HK-2 (cell line): ENCODE measurements around the gene NFKB1.
A peak's percentile ranks its signal among the peaks of the same experiment; 100 is the strongest.

Experiments used
- DNase-seq: peaks from one replicate; pipeline ENCODE4 v3.0.0-alpha.2; 2018; ENCODE audit not compliant: unreplicated experiment

Gene NFKB1

DNA sequence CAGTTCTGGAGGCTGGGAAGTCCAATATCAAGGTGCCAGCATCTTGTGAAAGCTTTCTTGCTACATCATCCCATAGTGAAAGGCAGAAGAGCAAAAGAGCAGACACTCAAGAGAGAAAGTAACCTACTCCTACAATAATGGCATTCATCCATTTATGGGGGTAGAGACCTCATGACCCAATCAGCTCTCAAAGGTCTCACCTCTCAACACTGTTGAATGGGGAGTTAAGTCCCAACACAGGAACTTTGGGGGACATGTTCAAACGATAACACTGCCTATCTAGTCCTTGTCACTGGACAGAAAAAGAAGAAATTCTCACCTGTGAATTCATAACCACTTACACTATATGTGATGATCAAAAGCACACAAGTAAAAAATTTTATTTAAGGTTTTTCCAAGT lies 6.6 kb upstream of the NFKB1 start:
- no peak for DNase-seq

DNA sequence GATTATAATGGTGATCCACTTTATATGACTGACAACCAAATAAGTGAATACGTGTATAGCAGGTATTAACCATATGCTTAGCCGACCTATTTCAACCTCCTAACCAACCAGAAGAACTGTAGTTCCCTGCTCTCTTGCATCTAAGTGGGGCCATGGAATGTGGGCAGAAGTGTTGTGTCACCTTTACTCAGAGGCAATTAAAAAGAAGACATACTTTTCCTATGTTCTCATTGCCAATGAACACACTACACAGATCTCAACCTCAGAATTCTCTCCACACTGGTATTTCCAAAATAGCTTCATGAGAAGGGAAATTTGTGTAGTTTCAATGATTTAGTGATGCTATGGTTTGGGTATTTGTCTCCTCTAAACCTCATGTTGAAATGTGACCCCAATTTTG lies 3.2 kb upstream of the NFKB1 start:
- no peak for DNase-seq

DNA sequence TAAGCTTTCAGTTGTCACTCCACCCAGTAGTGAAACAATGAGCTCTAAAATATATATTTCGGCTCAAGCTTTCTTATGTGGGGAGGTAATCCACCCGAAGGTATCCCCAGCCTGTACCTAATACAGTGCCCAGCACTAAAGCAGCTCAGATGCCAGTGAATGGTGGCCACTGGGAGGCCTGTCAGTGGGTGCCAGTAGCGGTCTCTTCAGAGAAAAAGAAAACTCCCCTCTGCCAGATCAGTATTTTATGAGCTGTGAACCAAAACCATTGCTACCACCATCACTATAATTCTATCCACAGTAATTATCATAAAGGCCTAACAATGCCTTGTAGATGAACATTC lies 835 bp upstream of the NFKB1 start:
- DNase-seq: peak; percentile 26

DNA sequence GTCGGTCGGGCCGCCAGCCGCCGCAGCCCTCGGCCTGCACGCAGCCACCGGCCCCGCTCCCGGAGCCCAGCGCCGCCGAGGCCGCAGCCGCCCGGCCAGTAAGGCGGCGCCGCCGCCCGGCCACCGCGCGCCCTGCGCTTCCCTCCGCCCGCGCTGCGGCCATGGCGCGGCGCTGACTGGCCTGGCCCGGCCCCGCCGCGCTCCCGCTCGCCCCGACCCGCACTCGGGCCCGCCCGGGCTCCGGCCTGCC lies 213 bp downstream of the NFKB1 start:
- DNase-seq: no peak

DNA sequence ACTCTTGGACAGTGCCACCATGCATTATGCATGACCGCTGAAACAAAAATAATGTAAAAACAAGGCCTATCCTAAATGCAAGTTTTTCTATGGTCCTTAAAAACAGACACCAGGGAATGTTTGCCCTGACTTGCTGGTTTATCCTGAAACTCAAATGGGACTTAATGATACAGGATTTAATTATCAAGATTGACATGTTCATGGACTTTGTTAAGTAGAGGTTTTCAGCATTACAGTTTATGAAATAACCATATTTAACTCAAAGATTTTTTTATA lies 1.3 kb downstream of the NFKB1 start:
- no peak for DNase-seq

DNA sequence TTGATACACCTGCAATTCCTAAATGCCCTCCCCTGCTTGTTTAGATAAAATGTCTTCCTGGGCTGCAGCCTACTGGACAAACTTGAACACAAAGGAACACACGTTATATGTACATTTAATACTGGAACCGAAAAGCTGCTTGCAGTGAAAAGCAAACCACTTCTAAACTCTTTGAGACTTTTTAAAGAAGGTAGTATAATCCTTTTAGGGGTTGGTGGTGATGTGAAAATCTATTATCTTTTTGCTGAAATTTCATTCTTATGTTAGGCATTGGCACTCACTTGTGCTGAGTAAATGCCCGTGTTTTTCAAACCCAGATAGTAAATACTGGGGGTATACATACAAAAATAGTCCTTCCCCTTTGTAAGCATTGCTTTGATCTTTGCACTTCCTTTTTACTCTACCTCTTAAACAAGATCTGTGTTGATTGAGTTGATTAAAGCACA lies 2.2 kb downstream of the NFKB1 start:
- no peak for DNase-seq

DNA sequence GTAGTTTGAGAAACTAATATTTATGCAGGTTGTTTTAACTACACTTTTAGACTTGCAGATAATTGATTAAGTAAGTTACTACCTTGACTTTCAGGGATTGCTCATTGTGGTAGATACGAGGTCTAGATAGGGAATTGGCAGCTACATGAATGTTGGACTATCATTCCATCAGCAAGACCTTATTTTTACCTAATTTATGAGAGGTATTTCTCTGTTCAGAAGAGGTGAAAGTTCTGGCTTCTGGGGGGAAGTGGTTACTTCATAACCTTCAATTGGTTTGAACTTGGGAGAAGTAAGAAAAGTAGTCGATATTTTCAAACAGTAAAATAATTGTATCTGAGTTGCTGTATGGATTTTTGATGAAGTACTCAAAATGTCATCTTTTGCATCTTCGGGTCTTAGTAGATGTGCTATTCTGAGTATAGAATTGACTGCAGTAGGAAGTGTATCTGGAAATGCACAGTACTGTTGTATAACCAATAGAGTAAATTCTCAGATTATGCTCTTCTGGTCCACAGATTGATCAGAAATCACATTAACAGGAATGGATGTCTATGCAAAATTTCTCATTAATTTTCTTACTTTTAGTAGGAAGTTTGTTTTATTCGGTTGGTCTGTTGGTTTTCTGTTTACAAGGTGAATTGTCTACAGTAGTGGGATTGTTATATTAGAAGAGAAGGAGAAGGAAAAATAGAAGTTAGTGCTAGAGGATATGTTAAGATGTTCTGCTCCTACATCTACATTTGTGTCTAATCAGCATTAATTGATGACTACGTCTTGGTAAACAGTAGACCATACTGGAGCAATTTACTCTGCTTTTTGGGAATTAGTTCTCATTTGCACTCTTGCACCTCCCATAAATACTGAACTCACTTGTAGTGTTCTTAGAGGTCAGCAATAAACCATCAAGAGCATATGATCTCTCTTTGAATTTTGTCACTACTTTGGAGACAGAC lies 3.0 kb downstream of the NFKB1 start:
- DNase-seq: no peak

DNA sequence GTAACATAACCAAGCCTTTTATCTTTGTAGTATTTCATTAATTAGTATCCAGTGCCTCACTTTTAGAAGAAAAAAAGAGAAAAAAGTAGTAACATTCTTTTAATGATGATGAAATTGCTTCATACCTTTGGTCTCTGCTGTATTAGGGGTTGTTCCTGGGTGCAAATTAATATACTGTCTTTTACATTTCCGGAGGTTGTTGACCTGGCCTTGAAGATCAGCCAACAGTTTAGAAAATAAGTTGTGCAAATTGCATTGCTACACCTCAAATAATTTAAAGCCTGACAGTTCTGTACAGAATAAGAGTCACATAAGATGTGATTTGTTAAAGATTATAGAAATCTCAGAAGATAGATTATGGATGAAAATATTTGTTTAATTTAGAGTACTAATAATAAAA lies 3.8 kb downstream of the NFKB1 start:
- DNase-seq: no peak

DNA sequence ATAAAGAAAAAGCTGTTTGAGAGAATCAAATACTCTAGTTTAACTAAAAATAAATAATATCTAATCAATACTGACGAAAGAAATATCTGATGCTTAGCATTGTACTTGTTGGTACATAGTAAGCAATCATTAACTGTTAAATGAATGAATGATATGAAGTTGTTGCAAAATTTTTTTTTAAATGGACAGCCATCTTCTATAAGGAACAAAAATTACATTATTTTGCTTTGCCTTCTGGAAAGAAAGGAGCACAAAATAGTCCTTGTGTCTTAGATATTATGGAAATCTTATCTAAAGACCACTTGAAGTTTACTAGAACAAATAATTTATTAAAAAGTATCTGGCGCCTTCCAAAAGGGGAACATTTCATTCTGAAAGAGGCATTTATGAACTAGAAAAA lies 4.5 kb downstream of the NFKB1 start:
- no peak for DNase-seq

DNA sequence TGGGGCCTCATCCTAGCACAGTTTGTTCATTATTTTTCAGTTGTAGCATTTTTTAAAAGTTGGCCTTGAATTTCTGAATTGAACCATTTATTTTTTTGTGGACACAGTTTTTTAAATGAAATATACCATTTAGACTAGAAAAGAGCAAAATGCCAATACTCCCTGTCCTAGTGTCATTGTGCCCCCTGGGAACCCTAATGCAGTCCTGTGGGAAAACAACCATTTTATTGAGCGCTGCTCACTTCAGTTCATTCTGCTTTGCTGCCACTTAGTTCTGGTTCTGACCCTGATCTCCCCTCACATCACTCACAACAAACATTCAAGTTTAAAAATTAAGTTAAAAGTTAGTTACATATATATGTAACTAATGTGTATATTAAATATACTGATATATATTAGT lies 5.4 kb downstream of the NFKB1 start:
- no peak for DNase-seq

DNA sequence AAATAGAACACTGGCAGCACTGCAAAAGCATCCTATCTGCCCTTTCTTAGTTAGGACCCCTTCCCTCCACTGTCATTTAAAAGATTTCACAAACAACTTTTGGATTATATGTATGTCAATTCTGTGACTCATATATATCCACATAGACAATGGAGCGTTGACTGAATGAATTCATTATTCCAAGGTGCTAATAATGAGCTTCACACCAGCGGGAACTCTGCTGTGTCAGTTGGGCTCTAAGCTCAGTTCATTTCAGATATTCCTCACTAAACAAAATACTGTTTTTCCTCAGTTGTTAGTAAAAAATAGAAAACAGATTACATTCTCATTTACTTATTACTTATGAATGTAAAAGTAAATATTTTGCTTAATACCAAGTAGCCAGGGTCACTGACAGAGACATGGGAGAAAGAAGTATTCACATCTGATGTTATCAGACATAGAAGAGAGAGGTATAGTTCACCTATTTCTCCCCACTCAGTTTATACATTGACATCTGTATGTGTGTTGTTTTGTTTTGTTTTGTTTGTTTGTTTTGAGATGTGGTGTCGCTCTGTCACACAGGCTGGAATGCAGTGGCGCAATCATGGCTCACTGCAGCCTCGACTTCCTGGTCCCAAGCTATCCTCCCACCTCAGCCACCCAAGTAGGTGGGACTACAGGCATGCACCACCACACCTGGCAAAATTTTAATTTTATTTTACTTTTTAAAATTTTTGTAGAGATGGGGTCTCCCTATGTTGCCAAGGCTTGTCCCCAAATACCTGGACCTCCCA lies 10.9 kb downstream of the NFKB1 start:
- no peak for DNase-seq

DNA sequence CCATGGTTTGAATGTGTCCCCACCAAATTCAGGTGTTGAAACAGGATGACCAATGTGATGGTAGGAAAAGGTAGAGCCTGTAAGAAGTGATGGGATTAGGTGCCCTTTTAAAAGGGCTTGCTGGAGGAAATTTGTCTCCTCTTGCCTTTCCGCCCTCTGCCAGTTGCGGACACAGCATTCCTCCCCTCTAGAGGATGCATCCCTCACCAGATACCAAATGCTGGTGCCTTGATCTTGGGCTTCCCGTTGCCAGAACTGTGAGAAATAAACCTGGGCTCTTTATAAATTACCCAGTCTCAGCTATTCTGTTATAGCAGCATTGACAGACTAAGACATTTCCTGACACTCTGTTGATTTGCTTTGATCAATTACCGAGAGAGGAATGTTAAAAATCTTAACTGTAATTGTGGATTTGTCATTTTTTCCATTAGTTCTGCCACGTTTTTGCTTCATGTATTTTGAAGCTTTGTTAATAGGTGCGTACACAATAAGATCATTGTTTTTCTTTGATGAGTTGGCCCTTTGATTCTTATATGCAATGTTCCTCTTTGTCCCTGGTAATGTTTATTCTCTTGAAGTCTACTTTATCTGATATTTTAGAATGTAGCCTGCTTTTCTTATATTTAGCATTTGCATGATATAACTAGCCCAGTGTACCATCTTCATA lies 13.3 kb downstream of the NFKB1 start:
- DNase-seq: no peak

DNA sequence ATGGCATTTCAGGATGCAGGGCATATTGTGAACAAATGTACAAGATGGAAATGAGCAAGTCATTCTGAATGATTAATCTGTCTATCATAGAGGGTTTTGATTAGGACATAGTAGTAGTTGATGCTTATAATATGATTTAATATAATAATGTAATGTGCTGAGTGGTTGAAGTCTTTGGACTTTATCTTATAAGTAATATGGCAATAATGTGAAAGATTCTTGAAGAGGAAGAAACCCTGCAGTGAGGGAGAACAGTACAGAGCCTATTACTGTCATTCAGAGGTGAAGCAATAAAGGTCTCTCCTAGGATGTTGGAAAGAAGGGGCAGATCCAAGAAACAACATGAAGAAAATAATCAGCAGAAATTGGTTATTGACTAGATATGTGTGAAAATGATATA lies 16.6 kb downstream of the NFKB1 start:
- DNase-seq: no peak

DNA sequence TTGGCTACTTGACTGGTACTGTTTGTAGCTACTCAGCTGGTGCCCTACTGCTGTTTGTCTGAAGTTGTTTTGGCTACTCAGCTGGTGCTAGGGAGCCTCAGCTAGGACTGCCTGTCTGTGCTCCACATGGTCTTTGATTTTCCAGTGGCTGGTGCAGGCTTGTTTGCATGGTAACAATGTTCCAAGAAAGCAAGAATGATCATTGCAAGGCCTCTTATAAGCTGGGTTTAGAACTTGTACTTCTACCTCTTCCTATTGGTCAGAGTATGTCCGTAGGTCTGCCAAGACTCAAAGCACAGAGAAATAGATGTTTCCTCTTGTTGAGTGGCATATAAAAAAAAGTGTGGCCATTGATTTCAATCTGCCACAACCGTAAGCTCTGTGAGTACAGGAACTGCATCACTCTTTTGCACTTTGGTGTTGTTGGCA lies 17.6 kb downstream of the NFKB1 start:
- DNase-seq: no peak

DNA sequence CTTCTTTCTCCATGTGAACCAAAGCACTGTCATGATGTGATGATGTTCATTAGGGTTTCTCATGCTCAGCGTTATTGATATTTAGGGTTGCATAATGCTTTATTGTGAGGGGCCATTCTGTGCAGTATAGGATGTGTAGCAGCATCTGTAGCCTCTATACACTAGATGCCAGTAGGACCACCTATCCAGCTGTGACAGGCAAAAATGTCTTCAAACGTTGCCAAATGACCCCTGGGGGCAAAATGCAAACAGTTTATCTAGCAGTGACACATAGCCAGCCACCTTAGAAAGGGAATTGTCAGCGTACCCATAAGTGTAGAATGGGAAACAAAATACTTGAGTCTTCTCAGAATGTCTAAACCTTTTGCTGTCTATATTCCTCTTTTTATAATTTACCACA lies 18.8 kb downstream of the NFKB1 start:
- no peak for DNase-seq

DNA sequence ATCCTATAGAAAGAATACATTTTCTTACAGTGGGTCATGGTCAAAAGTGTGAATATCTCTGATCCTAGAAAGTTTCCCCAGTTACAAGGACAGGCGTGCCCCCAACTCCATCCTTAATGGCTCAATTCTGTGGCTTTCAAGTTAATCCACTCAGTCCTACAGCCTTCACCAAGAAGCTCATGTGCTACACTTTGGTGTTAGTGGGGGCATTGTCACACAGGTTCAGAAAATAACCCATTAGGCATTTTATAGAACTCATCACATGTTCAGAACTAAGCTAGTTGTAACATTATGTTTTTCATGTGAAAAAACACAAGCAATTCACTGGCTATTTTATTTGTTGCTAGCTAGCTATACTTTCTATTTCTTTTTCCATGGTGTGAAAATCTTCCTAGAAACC lies 20.4 kb downstream of the NFKB1 start:
- DNase-seq: no peak

DNA sequence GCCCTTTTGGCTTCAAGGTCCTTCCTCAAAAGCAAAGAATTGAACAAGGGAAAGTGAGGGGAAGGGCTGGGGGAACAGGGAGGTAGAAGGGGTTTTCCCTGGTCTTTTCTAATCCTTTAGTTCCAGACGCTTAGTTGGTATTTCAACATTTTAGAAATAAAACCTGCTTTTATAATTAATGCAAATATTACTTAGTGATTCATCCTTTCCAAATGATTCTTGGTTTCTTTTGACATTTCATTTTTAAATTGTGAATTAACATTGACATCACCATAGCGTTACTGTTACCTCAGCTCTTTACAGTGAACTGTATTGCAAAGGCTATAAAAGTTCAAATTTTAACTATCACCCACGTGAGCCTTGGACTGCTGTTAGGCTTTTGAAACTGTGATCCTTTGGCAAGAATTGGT lies 20.9 kb downstream of the NFKB1 start:
- DNase-seq: no peak

DNA sequence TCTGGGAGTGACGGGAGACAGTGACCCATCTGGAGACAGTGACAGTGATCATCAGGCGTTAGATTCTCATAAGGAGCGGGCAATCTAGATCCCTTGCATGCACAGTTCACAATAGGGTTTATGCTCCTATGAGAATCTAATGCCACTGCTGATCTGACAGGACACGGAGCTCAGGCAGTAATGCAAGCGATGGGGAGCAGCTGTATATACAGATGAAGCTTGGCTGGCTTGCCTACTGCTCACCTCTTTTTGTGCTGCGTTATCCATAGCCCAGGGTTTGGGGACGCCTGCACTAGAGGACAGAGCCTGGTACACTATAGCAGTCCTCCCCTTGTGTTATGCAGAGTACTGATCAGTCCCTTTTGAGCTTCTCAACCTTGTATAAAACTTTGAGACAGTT lies 23.5 kb downstream of the NFKB1 start:
- DNase-seq: no peak

DNA sequence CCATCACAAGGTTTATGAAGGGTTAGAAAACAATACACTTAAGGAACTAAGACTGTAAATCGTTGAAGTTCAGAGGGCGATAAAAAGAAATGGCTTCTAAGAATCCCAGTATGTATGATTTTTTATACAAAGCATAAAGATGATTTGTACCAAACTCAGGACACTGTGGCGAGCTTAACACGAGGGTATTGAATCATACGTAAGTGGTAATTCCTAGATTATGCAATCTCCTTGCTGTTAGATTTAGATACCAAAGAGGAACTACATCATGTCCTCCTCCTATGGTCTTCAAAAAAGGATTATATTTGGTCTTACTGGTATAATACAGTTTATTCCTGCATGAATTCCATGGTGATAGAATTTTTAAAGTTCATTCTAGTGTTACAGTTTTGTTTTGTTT lies 23.9 kb downstream of the NFKB1 start:
- no peak for DNase-seq

DNA sequence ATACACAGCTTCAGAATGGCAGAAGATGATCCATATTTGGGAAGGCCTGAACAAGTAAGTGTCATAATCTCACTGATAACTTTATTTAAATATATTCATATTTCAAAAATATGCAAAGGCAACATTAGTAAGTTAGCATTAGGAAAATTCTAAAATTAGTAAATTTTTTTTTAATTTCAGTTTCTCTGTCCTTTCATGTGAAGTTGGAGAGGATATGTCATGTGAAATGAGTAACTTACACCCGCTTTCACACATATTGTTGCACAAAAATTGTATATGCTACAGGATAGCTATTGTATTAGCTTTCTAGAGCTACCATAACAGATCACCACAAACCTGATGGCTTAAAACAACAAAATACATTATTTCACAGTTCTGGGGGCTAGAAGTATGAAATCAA lies 24.3 kb downstream of the NFKB1 start:
- DNase-seq: no peak

DNA sequence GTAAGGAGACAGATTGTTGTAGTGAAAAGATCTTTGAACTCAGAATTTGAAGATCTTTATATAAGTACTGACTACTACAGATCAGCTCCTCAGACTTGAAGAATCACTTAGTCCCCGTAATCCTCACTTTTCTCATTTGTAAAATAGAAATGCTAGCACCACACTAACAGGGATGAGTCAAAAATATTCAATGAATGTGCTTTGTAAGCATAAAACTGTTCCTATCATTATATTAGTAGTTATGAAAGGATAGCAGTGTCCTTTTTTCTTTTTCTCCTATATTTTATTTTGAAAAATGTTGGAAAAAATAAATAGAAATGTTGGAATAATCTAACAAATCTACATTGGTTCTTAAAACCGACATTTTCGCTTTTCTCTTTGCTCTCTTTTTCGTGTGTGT lies 25.4 kb downstream of the NFKB1 start:
- DNase-seq: no peak

DNA sequence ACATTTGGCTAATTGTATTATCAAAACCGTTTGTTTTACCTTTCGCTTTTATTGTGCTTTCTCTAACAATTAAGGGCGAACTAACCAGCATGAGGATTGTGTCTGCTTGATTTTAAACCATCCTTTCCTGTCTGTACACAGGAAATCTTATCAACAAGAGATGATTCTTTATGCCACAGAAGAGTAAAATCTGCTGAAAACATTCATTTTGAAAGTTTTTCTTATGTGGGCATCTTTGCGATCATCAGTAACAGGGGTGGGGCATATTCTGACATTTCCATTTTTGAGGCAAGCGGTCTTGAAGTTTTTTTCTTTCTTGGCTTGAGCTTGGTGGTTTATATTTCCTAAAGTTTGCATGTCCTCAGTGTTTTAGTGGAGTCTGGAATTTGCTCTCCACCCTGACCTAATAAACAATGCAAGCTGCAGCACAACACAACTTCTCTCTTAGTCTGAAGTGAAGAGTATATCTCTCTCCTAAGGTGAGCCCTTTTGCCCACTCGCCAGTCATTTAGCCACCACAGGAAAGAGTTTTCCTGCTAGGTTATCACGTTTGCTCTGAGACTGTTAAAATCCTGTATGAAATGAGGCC lies 26.6 kb downstream of the NFKB1 start:
- DNase-seq: no peak

DNA sequence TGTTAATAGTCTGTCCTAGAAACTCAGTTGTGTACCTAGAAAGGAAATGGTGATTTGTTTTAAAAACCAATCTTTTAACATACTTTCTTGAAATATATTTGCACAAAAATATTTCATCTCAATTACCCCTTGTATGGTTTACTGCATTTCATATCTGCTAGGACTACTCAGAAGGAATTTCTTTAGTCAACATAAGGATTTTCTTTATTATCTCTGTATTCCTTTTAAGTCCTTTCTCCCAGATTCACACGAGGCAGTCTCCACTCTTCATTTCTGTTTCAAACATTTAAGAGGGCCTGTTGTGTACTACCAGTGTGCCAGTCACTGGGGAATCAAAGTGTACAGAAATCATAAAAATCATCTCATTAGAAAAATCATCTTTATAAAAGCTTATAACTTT lies 28.8 kb downstream of the NFKB1 start:
- no peak for DNase-seq
